HEK293 (cell line): ENCODE results near the gene SMIM38.

Experiments
- CTCF ChIA-PET: fragments of 350-600 bp; formaldehyde crosslinking; extraction: SDS; loops from one replicate; lab custom pipeline; 2021; ENCODE audit warnings: antibody characterized with exemption; lab: Yijun Ruan, JAX
- POLR2A ChIA-PET: fragments of 300-600 bp; formaldehyde crosslinking; extraction: SDS; loops from one replicate; lab custom pipeline; 2020; ENCODE audit warnings: antibody characterized with exemption, inconsistent platforms; lab: Yijun Ruan, JAX
- H3K27ac ChIP-seq: fragments of 200-500 bp; sonication (Bioruptor generic); 2 replicates; pipeline ENCODE4 v1.5.1; 2014; ENCODE audit warnings: low read depth, low read length, control low read depth, inconsistent platforms; ENCODE audit errors: extremely low read depth
- H3K36me3 ChIP-seq, 2 experiments: fragments of 200-500 bp in 1 of 2; sonication (Bioruptor generic) in 1 of 2; 1 replicate in 1 of 2; 2 replicates in 1 of 2; pipeline ENCODE4 v1.5.1; 2014 to 2017; ENCODE audit warnings: inconsistent platforms in 2 of 2, low read length in 2 of 2; ENCODE audit not compliant: control insufficient read depth in 2 of 2, insufficient read depth in 1 of 2
- H3K4me1 ChIP-seq: fragments of 200-500 bp; sonication (Bioruptor generic); 2 replicates; pipeline ENCODE4 v1.5.1; 2014; ENCODE audit warnings: mild to moderate bottlenecking, low read length, inconsistent platforms; ENCODE audit not compliant: control insufficient read depth, insufficient read depth
- H3K4me3 ChIP-seq: 2 replicates; pipeline ENCODE4 v1.5.1; 2011; ENCODE audit warnings: low read depth, mild to moderate bottlenecking, control low read depth, low read length, moderate library complexity
- H3K9me3 ChIP-seq: fragments of 200-500 bp; sonication (Bioruptor generic); 2 replicates; pipeline ENCODE4 v1.5.1; 2014; ENCODE audit warnings: low read depth, low read length, inconsistent platforms; ENCODE audit not compliant: control insufficient read depth, insufficient read depth
- HOXA7 ChIP-seq: sonication (generic); formaldehyde crosslinking; IDR thresholded peaks from 2 replicates; pipeline ENCODE4 v1.8.1; 2022; ENCODE audit warnings: missing genetic modification reagents, borderline replicate concordance
- SALL2 ChIP-seq: fragments of 450-650 bp; formaldehyde crosslinking; IDR thresholded peaks from 2 replicates; pipeline ENCODE4 v1.5.0; 2017; ENCODE audit warnings: missing biosample characterization, mild to moderate bottlenecking, missing genetic modification characterization, borderline replicate concordance
- SETDB1 ChIP-seq: IDR thresholded peaks from one replicate; pipeline ENCODE4 v1.6.1; 2017; ENCODE audit warnings: mild to moderate bottlenecking, low read length, moderate library complexity, mixed read lengths; ENCODE audit not compliant: insufficient read length
- SP7 ChIP-seq: fragments of 450-650 bp; formaldehyde crosslinking; IDR thresholded peaks from 2 replicates; pipeline ENCODE4 v1.5.1; 2016; ENCODE audit warnings: missing biosample characterization, missing genetic modification characterization
- TRIM28 ChIP-seq: IDR thresholded peaks from 2 replicates; pipeline ENCODE4 v1.6.1; 2011; ENCODE audit warnings: low read length, control low read depth, borderline replicate concordance
- WT1 ChIP-seq: fragments of 450-650 bp; formaldehyde crosslinking; IDR thresholded peaks from 2 replicates; pipeline ENCODE4 v1.5.1; 2016; ENCODE audit warnings: missing biosample characterization, missing genetic modification characterization
- ZEB2 ChIP-seq: fragments of 450-650 bp; formaldehyde crosslinking; IDR thresholded peaks from 2 replicates; pipeline ENCODE4 v1.5.1; 2016; ENCODE audit warnings: missing biosample characterization, missing genetic modification characterization
- ZFP41 ChIP-seq: fragments of 450-650 bp; formaldehyde crosslinking; IDR thresholded peaks from 2 replicates; pipeline ENCODE4 v1.5.1; 2016; ENCODE audit warnings: missing biosample characterization, missing genetic modification characterization, borderline replicate concordance
- ZNF146 ChIP-seq: fragments of 450-650 bp; formaldehyde crosslinking; IDR thresholded peaks from 2 replicates; pipeline ENCODE4 v1.5.1; 2016; ENCODE audit warnings: missing biosample characterization, missing genetic modification characterization
- ZNF155 ChIP-seq: fragments of 450-650 bp; formaldehyde crosslinking; IDR thresholded peaks from 2 replicates; pipeline ENCODE4 v1.5.1; 2016; ENCODE audit warnings: missing biosample characterization, missing genetic modification characterization
- ZNF18 ChIP-seq: fragments of 450-650 bp; formaldehyde crosslinking; IDR thresholded peaks from 2 replicates; pipeline ENCODE4 v1.5.1; 2016; ENCODE audit warnings: missing biosample characterization, missing genetic modification characterization
- ZNF202 ChIP-seq: fragments of 450-650 bp; formaldehyde crosslinking; IDR thresholded peaks from 2 replicates; pipeline ENCODE4 v1.5.1; 2016; ENCODE audit warnings: missing biosample characterization, missing genetic modification characterization, borderline replicate concordance
- ZNF211 ChIP-seq: fragments of 450-650 bp; formaldehyde crosslinking; IDR thresholded peaks from 2 replicates; pipeline ENCODE4 v1.5.1; 2016; ENCODE audit warnings: low read depth, missing biosample characterization, missing genetic modification characterization
- ZNF23 ChIP-seq: fragments of 450-650 bp; formaldehyde crosslinking; IDR thresholded peaks from 2 replicates; pipeline ENCODE4 v1.5.1; 2016; ENCODE audit warnings: missing biosample characterization, missing genetic modification characterization, borderline replicate concordance
- ZNF26 ChIP-seq: fragments of 450-650 bp; formaldehyde crosslinking; IDR thresholded peaks from 2 replicates; pipeline ENCODE4 v1.5.1; 2016; ENCODE audit warnings: missing biosample characterization, missing genetic modification characterization
- ZNF423 ChIP-seq: fragments of 450-650 bp; formaldehyde crosslinking; IDR thresholded peaks from 2 replicates; pipeline ENCODE4 v1.5.1; 2016; ENCODE audit warnings: missing biosample characterization, missing genetic modification characterization
- ZNF433 ChIP-seq: fragments of 450-650 bp; formaldehyde crosslinking; IDR thresholded peaks from 2 replicates; pipeline ENCODE4 v1.5.1; 2016; ENCODE audit warnings: missing biosample characterization, missing genetic modification characterization, low read depth
- ZNF513 ChIP-seq: fragments of 450-650 bp; IDR thresholded peaks from 2 replicates; pipeline ENCODE4 v1.5.1; 2018; ENCODE audit warnings: missing biosample characterization, missing genetic modification characterization
- ZNF514 ChIP-seq: fragments of 450-650 bp; formaldehyde crosslinking; IDR thresholded peaks from 2 replicates; pipeline ENCODE4 v1.5.1; 2016; ENCODE audit warnings: missing biosample characterization, missing genetic modification characterization
- ZNF664 ChIP-seq: fragments of 450-650 bp; formaldehyde crosslinking; IDR thresholded peaks from 2 replicates; pipeline ENCODE4 v1.5.1; 2016; ENCODE audit warnings: missing biosample characterization, missing genetic modification characterization
- ZNF777 ChIP-seq: fragments of 450-650 bp; formaldehyde crosslinking; IDR thresholded peaks from 2 replicates; pipeline ENCODE4 v1.5.1; 2017; ENCODE audit warnings: missing biosample characterization, missing genetic modification characterization, borderline replicate concordance
- TF ChIP-seq, protein P1 (sequence below): fragments of 450-650 bp; formaldehyde crosslinking; IDR thresholded peaks from 2 replicates; pipeline ENCODE4 v1.5.1; 2016; ENCODE audit warnings: missing biosample characterization, missing genetic modification characterization
- TF ChIP-seq, protein P2 (sequence below): fragments of 450-650 bp; formaldehyde crosslinking; IDR thresholded peaks from 2 replicates; pipeline ENCODE4 v1.5.1; 2016; ENCODE audit warnings: missing biosample characterization, missing genetic modification characterization

SMIM38 gene

DNA sequence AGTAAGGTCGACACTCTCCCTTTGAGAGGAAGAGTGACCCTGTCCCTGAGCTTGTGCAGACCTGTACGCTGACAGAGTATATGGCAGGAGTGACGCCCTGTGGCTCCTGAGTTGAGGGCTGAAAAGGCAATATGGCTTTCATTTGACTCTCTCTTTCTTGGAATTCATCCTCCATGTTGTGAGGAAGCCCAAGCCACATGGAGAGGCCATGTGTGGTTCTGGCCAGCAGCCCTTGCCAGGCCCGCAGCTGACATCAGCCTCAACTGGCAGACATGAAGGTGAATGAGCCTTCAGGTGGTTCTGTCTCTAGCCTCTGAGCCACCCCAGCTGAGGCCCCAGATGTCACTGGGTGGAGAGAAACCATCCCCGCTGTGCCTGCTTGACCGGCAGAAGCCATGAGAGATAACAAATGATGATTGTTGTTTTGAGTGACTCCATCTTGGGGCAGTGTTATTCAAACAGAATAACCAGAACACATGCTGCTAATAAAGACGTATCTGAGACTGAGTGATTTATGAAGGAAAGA, 31.9 kb downstream of the SMIM38 start:
- Histone ChIP-seq H3K9me3 (no peaks in the 10 kb centered on the region), H3K27ac (no peak overlapping the region), H3K4me1 (no peaks in the 10 kb centered on the region), H3K4me3 (no peak overlapping the region), H3K36me3 (no peaks in the 10 kb centered on the region)
- ChIA-PET CTCF (no interaction called here), POLR2A (no interaction called here)
- TF ChIP-seq TRIM28 (no peak), ZNF18 (no peak), ZEB2 (tag by site-specific recombination) (no peak), WT1 (tag by site-specific recombination) (no peak), SP7 (tag by site-specific recombination) (no peak), ZNF777 (tag by site-specific recombination) (no peak), ZNF423 (tag by site-specific recombination) (no peak), ZFP41 (tag by site-specific recombination) (no peak), SALL2 (no peak), ZNF23 (tag by site-specific recombination) (no peak), ZNF664 (tag by site-specific recombination) (no peak)

DNA sequence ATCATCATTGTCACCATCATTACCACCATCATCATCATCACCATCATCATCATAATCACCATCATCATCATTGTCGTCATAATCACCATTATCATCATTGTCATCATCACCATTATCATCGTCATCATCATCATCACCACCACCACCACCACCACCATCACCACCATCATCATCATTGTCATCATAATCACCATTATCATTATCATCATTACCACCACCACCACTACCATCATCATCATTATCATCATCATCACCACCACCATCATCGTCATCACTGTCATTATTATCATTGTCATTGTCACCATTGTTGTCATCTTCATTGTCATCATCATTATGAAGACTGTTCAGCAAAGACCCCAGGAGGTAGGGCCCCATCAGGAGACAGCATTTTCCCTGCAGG, 33.3 kb downstream of the SMIM38 start:
- H3K4me3 ChIP-seq: no peak overlapping the region
- no peak overlapping the region for H3K27ac ChIP-seq
- H3K9me3 ChIP-seq: no peaks in the 10 kb centered on the region
- CTCF ChIA-PET: no interaction called here
- POLR2A ChIA-PET: no interaction called here
- no peaks in the 10 kb centered on the region for H3K4me1 ChIP-seq
- TF ChIP-seq ZNF202 (tag by site-specific recombination): no peak
- no peak for TF ChIP-seq ZNF211 (tag by site-specific recombination)
- TF ChIP-seq ZNF155 (tag by site-specific recombination): no peak
- peak; percentile 90 for TF ChIP-seq ZNF513
- no peak for TF ChIP-seq ZNF514 (tag by site-specific recombination)
- TF ChIP-seq, all 188 proteins: peak for 1
- H3K36me3 ChIP-seq: no peaks in the 10 kb centered on the region

GRCh38 chr11:69190796-69191536, 35.2 kb downstream of the SMIM38 start:
- H3K36me3 ChIP-seq: no peaks in the 10 kb centered on the region
- no peak overlapping the region for H3K27ac ChIP-seq
- CTCF ChIA-PET: interaction anchor here (0.7 kb wide), 1 partner anchor 8 kb away, joined by 3 read pairs; no protein-coding TSS in a partner anchor
- no peak overlapping the region for H3K4me3 ChIP-seq
- no peaks in the 10 kb centered on the region for H3K4me1 ChIP-seq
- POLR2A ChIA-PET: no interaction called here
- H3K9me3 ChIP-seq: no peaks in the 10 kb centered on the region
- TF ChIP-seq ZNF26 (no peak), HOXA7 (CRISPR knock-in tag) (no peak), ZNF146 (tag by site-specific recombination) (no peak), SETDB1 (no peak), ZNF433 (tag by site-specific recombination) (no peak)
- TF ChIP-seq, protein P1, sequence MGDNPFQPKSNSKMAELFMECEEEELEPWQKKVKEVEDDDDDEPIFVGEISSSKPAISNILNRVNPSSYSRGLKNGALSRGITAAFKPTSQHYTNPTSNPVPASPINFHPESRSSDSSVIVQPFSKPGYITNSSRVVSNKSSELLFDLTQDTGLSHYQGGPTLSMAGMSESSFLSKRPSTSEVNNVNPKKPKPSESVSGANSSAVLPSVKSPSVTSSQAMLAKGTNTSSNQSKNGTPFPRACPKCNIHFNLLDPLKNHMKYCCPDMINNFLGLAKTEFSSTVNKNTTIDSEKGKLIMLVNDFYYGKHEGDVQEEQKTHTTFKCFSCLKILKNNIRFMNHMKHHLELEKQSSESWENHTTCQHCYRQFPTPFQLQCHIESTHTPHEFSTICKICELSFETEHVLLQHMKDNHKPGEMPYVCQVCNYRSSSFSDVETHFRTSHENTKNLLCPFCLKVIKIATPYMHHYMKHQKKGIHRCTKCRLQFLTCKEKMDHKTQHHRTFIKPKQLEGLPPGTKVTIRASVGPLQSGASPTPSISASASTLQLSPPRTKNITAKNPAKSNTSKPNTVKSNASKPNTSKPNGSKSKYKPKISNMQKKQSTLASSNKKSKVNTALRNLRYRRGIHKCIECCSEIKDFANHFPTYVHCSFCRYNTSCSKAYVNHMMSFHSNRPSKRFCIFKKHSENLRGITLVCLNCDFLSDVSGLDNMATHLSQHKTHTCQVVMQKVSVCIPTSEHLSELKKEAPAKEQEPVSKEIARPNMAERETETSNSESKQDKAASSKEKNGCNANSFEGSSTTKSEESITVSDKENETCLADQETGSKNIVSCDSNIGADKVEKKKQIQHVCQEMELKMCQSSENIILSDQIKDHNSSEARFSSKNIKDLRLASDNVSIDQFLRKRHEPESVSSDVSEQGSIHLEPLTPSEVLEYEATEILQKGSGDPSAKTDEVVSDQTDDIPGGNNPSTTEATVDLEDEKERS (tag by site-specific recombination): no peak
- TF ChIP-seq, protein P2, sequence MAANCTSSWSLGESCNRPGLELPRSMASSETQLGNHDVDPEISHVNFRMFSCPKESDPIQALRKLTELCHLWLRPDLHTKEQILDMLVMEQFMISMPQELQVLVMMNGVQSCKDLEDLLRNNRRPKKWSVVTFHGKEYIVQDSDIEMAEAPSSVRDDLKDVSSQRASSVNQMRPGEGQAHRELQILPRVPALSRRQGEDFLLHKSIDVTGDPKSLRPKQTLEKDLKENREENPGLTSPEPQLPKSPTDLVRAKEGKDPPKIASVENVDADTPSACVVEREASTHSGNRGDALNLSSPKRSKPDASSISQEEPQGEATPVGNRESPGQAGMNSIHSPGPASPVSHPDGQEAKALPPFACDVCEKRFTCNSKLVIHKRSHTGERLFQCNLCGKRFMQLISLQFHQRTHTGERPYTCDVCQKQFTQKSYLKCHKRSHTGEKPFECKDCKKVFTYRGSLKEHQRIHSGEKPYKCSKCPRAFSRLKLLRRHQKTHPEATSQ (tag by site-specific recombination): no peak
